Mesothelial cell of epicardium (in vitro differentiated cells): ENCODE data around the gene MRGPRD. TPM values are rescaled to one million over a fixed set of nuclear protein-coding genes. Genes with fewer than 3 reads are reported as not detected.

Experiments
- DNase-seq, 2 experiments: peaks; one replicate each; pipeline ENCODE4 v3.0.0; 2021; ENCODE audit warnings: low spot score in 2 of 2; ENCODE audit not compliant: unreplicated experiment in 2 of 2
- H3K27ac Mint-ChIP-seq: 2 replicates; pipeline ENCODE4 v1.8.0; 2021; ENCODE audit warnings: mixed read lengths
- H3K27me3 Mint-ChIP-seq: 2 replicates; pipeline ENCODE4 v1.8.0; 2021; ENCODE audit warnings: low read depth, mixed read lengths
- H3K36me3 Mint-ChIP-seq: 2 replicates; pipeline ENCODE4 v1.8.0; 2021; ENCODE audit warnings: mixed read lengths
- H3K4me1 Mint-ChIP-seq: 2 replicates; pipeline ENCODE4 v1.8.0; 2021; ENCODE audit warnings: mixed read lengths
- H3K4me3 Mint-ChIP-seq: 2 replicates; pipeline ENCODE4 v1.8.0; 2021; ENCODE audit warnings: mild to moderate bottlenecking, moderate library complexity, mixed read lengths
- H3K9me3 Mint-ChIP-seq: 2 replicates; pipeline ENCODE4 v1.8.0; 2021; ENCODE audit warnings: mixed read lengths
- total RNA-seq: library from RNA; stranded (reverse); gene quantifications from 3 replicates; pipeline ENCODE4 v1.2.1, GENCODE V29; 2021
- TF ChIP-seq, protein P1 (sequence below): fragments of 200-600 bp; sonication (generic); IDR thresholded peaks from one replicate; pipeline ENCODE4 v1.5.0; 2021; ENCODE audit warnings: antibody characterized with exemption; ENCODE audit not compliant: unreplicated experiment

The MRGPRD gene
- total RNA-seq, 1 donor from 2014 or later = not detected

GRCh38 chr11:68965901-68966853, 14.6 kb downstream of the MRGPRD start:
- TF ChIP-seq, protein P1, sequence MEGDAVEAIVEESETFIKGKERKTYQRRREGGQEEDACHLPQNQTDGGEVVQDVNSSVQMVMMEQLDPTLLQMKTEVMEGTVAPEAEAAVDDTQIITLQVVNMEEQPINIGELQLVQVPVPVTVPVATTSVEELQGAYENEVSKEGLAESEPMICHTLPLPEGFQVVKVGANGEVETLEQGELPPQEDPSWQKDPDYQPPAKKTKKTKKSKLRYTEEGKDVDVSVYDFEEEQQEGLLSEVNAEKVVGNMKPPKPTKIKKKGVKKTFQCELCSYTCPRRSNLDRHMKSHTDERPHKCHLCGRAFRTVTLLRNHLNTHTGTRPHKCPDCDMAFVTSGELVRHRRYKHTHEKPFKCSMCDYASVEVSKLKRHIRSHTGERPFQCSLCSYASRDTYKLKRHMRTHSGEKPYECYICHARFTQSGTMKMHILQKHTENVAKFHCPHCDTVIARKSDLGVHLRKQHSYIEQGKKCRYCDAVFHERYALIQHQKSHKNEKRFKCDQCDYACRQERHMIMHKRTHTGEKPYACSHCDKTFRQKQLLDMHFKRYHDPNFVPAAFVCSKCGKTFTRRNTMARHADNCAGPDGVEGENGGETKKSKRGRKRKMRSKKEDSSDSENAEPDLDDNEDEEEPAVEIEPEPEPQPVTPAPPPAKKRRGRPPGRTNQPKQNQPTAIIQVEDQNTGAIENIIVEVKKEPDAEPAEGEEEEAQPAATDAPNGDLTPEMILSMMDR = no peak
- no peak overlapping the region for H3K4me3 Mint-ChIP-seq
- H3K4me1 Mint-ChIP-seq = no peaks in the 10 kb centered on the region
- no peaks in the 10 kb centered on the region for H3K9me3 Mint-ChIP-seq
- H3K27me3 Mint-ChIP-seq = peaks cover 3% of the 10 kb centered on the region
- no peak for DNase-seq
- H3K27ac Mint-ChIP-seq = no peak overlapping the region
- no peaks in the 10 kb centered on the region for H3K36me3 Mint-ChIP-seq

DNA sequence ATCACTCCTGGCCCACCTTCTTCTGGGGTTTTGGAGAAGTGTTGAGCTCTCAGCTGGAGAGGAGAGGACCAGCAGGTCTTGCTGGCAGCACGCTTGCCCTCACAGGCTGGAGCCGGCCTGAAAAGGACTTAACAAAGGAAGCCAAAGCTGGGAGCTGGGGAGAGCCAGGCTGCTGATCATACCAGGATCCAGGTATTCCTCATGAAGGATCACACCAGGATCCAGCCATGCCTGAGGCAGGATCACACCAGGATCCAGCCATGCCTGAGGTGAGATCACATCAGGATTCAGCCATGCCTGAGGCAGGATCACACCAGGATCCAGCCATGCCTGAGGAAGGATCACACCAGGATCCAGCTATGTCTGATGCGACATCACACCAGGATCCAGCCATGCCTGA, 17.0 kb downstream of the MRGPRD start:
- Mint-ChIP-seq H3K9me3 (no peaks in the 10 kb centered on the region), H3K27ac (no peak overlapping the region), H3K36me3 (no peaks in the 10 kb centered on the region), H3K4me3 (no peak overlapping the region), H3K4me1 (no peaks in the 10 kb centered on the region), H3K27me3 (peaks cover 3% of the 10 kb centered on the region)
- TF ChIP-seq, protein P1 = no peak
- DNase-seq = no peak

DNA sequence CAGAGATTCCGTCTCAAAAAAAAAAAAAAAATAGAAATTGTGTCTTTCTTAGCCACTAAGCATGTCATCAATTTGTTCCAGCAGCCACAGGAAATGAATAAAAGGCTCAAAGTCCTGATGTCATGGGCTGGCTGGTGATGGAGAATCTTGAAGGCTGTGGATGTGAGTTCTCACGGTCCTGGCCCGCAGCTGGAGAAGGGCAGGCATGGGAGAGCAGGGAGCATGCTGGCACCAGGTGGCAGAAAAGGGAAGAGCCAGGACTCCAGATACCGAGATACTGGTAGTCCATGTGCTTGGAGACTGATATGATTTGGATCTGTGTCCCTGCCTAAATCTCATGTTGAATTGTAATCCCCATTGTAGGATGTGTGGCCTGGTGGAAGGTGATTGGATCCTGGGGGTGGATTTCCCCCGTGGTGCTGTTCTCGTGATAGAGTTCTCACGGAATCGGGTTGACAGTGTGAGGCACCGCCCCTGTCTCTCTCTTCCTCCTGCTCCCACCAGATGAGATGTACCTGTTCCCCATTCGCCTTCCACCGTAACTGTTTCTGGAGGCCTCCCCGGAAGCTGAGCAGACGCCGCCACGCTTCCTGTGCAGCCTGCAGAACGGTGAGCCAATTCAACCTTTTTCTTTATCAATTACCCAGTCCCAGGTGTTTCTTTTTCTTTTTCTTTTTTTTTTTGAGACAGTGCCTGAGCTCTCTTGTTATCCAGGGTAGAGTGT, 18.1 kb downstream of the MRGPRD start:
- no peaks in the 10 kb centered on the region for H3K36me3 Mint-ChIP-seq
- peaks cover 3% of the 10 kb centered on the region for H3K27me3 Mint-ChIP-seq
- no peaks in the 10 kb centered on the region for H3K9me3 Mint-ChIP-seq
- H3K27ac Mint-ChIP-seq = no peak overlapping the region
- TF ChIP-seq, protein P1 = no peak
- no peak for DNase-seq
- no peaks in the 10 kb centered on the region for H3K4me1 Mint-ChIP-seq
- H3K4me3 Mint-ChIP-seq = no peak overlapping the region

GRCh38 chr11:68961245-68961644, 19.5 kb downstream of the MRGPRD start:
- H3K4me1 Mint-ChIP-seq = no peaks in the 10 kb centered on the region
- H3K27me3 Mint-ChIP-seq = peaks cover 3% of the 10 kb centered on the region
- no peak for DNase-seq

GRCh38 chr11:68960294-68961071, 20.3 kb downstream of the MRGPRD start:
- Mint-ChIP-seq H3K36me3 (no peaks in the 10 kb centered on the region), H3K27ac (no peak overlapping the region), H3K4me1 (no peaks in the 10 kb centered on the region), H3K9me3 (no peaks in the 10 kb centered on the region), H3K4me3 (no peak overlapping the region), H3K27me3 (peaks cover 3% of the 10 kb centered on the region)
- TF ChIP-seq, protein P1 = no peak
- no peak for DNase-seq

More at GRCh38 chr11:68961245-68961644, 19.5 kb downstream of the MRGPRD start:
- H3K4me3 Mint-ChIP-seq = no peak overlapping the region
- H3K27ac Mint-ChIP-seq = no peak overlapping the region
- no peaks in the 10 kb centered on the region for H3K9me3 Mint-ChIP-seq
- H3K36me3 Mint-ChIP-seq = no peaks in the 10 kb centered on the region
- TF ChIP-seq, protein P1 = no peak
